GM19452 (cell line): ENCODE measurements around the gene CCDC159.

Experiments
- ATAC-seq: cut with Tn5 transposase; IDR thresholded peaks from one replicate; pipeline ENCODE4 v1.9.1; 2021; ENCODE audit not compliant: unreplicated experiment

The CCDC159 gene

GRCh38 chr19:11384778-11385129, 38.4 kb downstream of the CCDC159 start:
- ATAC-seq = no peak

GRCh38 chr19:11387162-11388034, 41.1 kb downstream of the CCDC159 start:
- ATAC-seq = no peak

- no peak for ATAC-seq
These were observed 44.0 kb downstream of the CCDC159 start for GRCh38 chr19:11390359-11390758.

GRCh38 chr19:11390933-11391680, 44.8 kb downstream of the CCDC159 start:
- ATAC-seq = no peak

- ATAC-seq = no peak
These were observed 50.8 kb downstream of the CCDC159 start for GRCh38 chr19:11397089-11397610.

- ATAC-seq = no peak
These were observed 53.3 kb downstream of the CCDC159 start for GRCh38 chr19:11399667-11400066.

GRCh38 chr19:11400798-11401197, 54.5 kb downstream of the CCDC159 start:
- no peak for ATAC-seq

GRCh38 chr19:11401808-11402543, 55.7 kb downstream of the CCDC159 start:
- ATAC-seq = no peak
